ENCODE results near the gene SAMD9L. TPM values are rescaled to one million over a fixed set of nuclear protein-coding genes. Genes with fewer than 3 reads are reported as not detected.

SAMD9L gene
- total RNA-seq, 1 donor from 2014 or later: 3.7 TPM

- Histone ChIP-seq H3K27me3 (ENCODE audit: low read depth) (peaks cover 26% of the 10 kb centered on the region), H3K9me3 (replicated peaks) (peaks cover 56% of the 10 kb centered on the region), H3K4me1 (no peaks in the 10 kb centered on the region), H3K4me3 (no peak overlapping the region), H3K27ac (replicated peaks) (no peak overlapping the region), H3K36me3 (no peaks in the 10 kb centered on the region)
- TF ChIP-seq CTCF (IDR thresholded peaks at IDR 0.05; ENCODE audit: borderline replicate concordance): no peak
- intact Hi-C loops (cut with micrococcal nuclease): no loop called here
- no peak for DNase-seq
These were observed 23.5 kb upstream of the SAMD9L start for GRCh38 chr7:93171606-93172226.

GRCh38 chr7:93165447-93165846, 17.3 kb upstream of the SAMD9L start:
- DNase-seq: no peak
- Histone ChIP-seq H3K9me3 (replicated peaks) (peaks cover 37% of the 10 kb centered on the region), H3K4me1 (no peaks in the 10 kb centered on the region), H3K4me3 (no peak overlapping the region), H3K27ac (replicated peaks) (no peak overlapping the region), H3K27me3 (ENCODE audit: low read depth) (no peaks in the 10 kb centered on the region), H3K36me3 (no peaks in the 10 kb centered on the region)
- intact Hi-C loops (cut with micrococcal nuclease): no loop called here
- no peak for TF ChIP-seq CTCF (IDR thresholded peaks at IDR 0.05; ENCODE audit: borderline replicate concordance)

GRCh38 chr7:93164766-93165165, 16.6 kb upstream of the SAMD9L start:
- intact Hi-C loops (cut with micrococcal nuclease): no loop called here

GRCh38 chr7:93161181-93161762, 13.1 kb upstream of the SAMD9L start:
- DNase-seq: no peak
- Histone ChIP-seq H3K4me1 (no peaks in the 10 kb centered on the region), H3K36me3 (no peaks in the 10 kb centered on the region), H3K9me3 (replicated peaks) (peaks cover 7% of the 10 kb centered on the region), H3K27ac (replicated peaks) (no peak overlapping the region), H3K27me3 (ENCODE audit: low read depth) (no peaks in the 10 kb centered on the region), H3K4me3 (no peak overlapping the region)
- TF ChIP-seq CTCF (IDR thresholded peaks at IDR 0.05; ENCODE audit: borderline replicate concordance): no peak
- intact Hi-C loops (cut with micrococcal nuclease): no loop called here

More at GRCh38 chr7:93164766-93165165, 16.6 kb upstream of the SAMD9L start:
- Histone ChIP-seq H3K9me3 (replicated peaks) (peaks cover 30% of the 10 kb centered on the region), H3K27ac (replicated peaks) (no peak overlapping the region), H3K27me3 (ENCODE audit: low read depth) (no peaks in the 10 kb centered on the region), H3K4me3 (no peak overlapping the region), H3K4me1 (no peaks in the 10 kb centered on the region), H3K36me3 (no peaks in the 10 kb centered on the region)
- no peak for DNase-seq
- no peak for TF ChIP-seq CTCF (IDR thresholded peaks at IDR 0.05; ENCODE audit: borderline replicate concordance)

GRCh38 chr7:93160410-93160809, 12.2 kb upstream of the SAMD9L start:
- no peak overlapping the region for H3K27ac ChIP-seq (replicated peaks)
- no peaks in the 10 kb centered on the region for H3K27me3 ChIP-seq (ENCODE audit: low read depth)
- H3K4me1 ChIP-seq: no peaks in the 10 kb centered on the region
- TF ChIP-seq CTCF (IDR thresholded peaks at IDR 0.05; ENCODE audit: borderline replicate concordance): no peak
- no peak overlapping the region for H3K4me3 ChIP-seq
- peaks cover 7% of the 10 kb centered on the region for H3K9me3 ChIP-seq (replicated peaks)
- no peaks in the 10 kb centered on the region for H3K36me3 ChIP-seq
- no peak for DNase-seq
- intact Hi-C loops (cut with micrococcal nuclease): no loop called here

All from left ventricle myocardium inferior (tissue), 1 donor.